MM.1S (cell line): ENCODE results near the gene PAX7.
"Not testable (repeated sequence)": the region's sequence is repeated elsewhere in the genome, so short reads cannot be mapped to it uniquely, and the experiment has no call there.

Experiments used
- CTCF ChIP-seq: fragments of 300-600 bp; sonication (generic); IDR thresholded peaks from 2 replicates; pipeline ENCODE4 v1.5.1; 2016; ENCODE audit warnings: antibody characterized with exemption, low read length, mixed read lengths
- EZH2 ChIP-seq: fragments of 300-600 bp; sonication (generic); optimal IDR thresholded peaks from 2 replicates; pipeline ENCODE3; 2017; ENCODE audit warnings: low read depth, mild to moderate bottlenecking, antibody characterized with exemption, low read length, mixed read lengths
- EZH2phosphoT487 ChIP-seq: fragments of 300-600 bp; sonication (generic); IDR thresholded peaks from 2 replicates; pipeline ENCODE4 v1.6.1; 2018; ENCODE audit warnings: antibody characterized with exemption, low read length

DNA sequence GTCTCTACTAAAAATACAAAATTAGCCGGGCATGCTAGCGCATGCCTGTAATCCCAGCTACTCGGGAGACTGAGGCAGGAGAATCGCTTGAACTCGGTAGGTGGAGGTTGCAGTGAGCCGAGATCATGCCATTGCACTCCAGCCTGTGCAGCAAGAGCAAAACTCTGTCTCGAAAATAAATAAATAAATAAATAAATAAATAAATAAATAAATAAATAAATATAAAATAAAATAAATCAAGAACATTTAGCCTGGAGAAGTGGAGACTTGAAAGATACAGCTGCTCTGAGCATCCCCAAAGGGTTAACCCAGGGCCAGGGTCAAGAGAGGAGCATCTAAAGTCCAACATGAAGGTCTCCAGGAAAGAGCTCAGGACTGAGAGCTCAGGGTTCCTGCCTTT, 63.6 kb downstream of the PAX7 start:
- TF ChIP-seq CTCF, EZH2, EZH2phosphoT487: not testable (repeated sequence)
